ENCODE results near the gene NR4A2.

NR4A2 gene

GRCh38 chr2:156332284-156332533, 312 bp downstream of the NR4A2 start:
- peak overlapping the region; percentile 81 for H3K4me3 ChIP-seq (ENCODE audit: low read depth, low read length)
- TF ChIP-seq CTCF (IDR thresholded peaks at IDR 0.05; ENCODE audit: low read depth, low read length), result no peak

- H3K4me3 ChIP-seq (ENCODE audit: low read depth, low read length), result peak overlapping the region; percentile 81
- TF ChIP-seq CTCF (IDR thresholded peaks at IDR 0.05; ENCODE audit: low read depth, low read length), result no peak
These were observed 793 bp downstream of the NR4A2 start for GRCh38 chr2:156331572-156332283.

- no peak for TF ChIP-seq CTCF (IDR thresholded peaks at IDR 0.05; ENCODE audit: low read depth, low read length)
- H3K4me3 ChIP-seq (ENCODE audit: low read depth, low read length), result no peak overlapping the region
These were observed 2.4 kb downstream of the NR4A2 start for GRCh38 chr2:156329927-156330726.

GRCh38 chr2:156329031-156329926, 3.2 kb downstream of the NR4A2 start:
- H3K4me3 ChIP-seq (ENCODE audit: low read depth, low read length), result no peak overlapping the region
- TF ChIP-seq CTCF (IDR thresholded peaks at IDR 0.05; ENCODE audit: low read depth, low read length), result no peak

GRCh38 chr2:156327835-156328695, 4.5 kb downstream of the NR4A2 start:
- no peak for TF ChIP-seq CTCF (IDR thresholded peaks at IDR 0.05; ENCODE audit: low read depth, low read length)
- no peak overlapping the region for H3K4me3 ChIP-seq (ENCODE audit: low read depth, low read length)

GRCh38 chr2:156326526-156327095, 5.9 kb downstream of the NR4A2 start:
- TF ChIP-seq CTCF (IDR thresholded peaks at IDR 0.05; ENCODE audit: low read depth, low read length), result no peak

More at GRCh38 chr2:156326526-156327095, 5.9 kb downstream of the NR4A2 start:
- no peak overlapping the region for H3K4me3 ChIP-seq (ENCODE audit: low read depth, low read length)
